Astrocyte (in vitro differentiated cells and primary cell): Measurements from ENCODE around the gene ZNF668.
"Not testable (repeated sequence)": the region's sequence is repeated elsewhere in the genome, so short reads cannot be mapped to it uniquely, and the experiment has no call there.

Source experiments
- EZH2 ChIP-seq: IDR thresholded peaks from 2 replicates; pipeline ENCODE4 v1.6.1; 2012; ENCODE audit warnings: mild to moderate bottlenecking, low read length, inconsistent platforms; ENCODE audit not compliant: insufficient read depth
- TF ChIP-seq, protein P1 (sequence below): IDR thresholded peaks from 2 replicates; pipeline ENCODE4 v1.5.1; 2011; ENCODE audit warnings: low read depth, mild to moderate bottlenecking, inconsistent platforms, low read length, moderate library complexity; ENCODE audit not compliant: insufficient read depth

DNA sequence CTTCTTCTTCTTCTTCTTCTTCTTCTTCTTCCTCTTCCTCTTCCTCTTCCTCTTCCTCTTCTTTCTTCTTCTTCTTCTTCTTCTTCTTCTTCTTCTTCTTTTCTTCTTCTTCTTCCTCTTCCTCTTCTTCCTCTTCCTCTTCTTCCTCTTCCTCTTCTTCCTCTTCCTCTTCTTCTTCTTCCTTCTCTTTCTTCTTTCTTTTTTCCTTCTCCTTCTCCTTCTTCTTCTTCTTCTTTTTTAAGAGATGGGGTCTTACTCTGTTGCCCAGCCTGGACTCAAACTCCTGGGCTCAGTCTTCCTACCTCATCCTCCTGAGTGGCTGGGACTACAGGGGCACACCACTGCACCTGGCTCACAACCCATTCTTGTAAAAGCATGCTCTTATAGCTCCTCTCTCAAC lies 60.7 kb downstream of the ZNF668 start:
- TF ChIP-seq, protein P1, sequence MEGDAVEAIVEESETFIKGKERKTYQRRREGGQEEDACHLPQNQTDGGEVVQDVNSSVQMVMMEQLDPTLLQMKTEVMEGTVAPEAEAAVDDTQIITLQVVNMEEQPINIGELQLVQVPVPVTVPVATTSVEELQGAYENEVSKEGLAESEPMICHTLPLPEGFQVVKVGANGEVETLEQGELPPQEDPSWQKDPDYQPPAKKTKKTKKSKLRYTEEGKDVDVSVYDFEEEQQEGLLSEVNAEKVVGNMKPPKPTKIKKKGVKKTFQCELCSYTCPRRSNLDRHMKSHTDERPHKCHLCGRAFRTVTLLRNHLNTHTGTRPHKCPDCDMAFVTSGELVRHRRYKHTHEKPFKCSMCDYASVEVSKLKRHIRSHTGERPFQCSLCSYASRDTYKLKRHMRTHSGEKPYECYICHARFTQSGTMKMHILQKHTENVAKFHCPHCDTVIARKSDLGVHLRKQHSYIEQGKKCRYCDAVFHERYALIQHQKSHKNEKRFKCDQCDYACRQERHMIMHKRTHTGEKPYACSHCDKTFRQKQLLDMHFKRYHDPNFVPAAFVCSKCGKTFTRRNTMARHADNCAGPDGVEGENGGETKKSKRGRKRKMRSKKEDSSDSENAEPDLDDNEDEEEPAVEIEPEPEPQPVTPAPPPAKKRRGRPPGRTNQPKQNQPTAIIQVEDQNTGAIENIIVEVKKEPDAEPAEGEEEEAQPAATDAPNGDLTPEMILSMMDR = not testable (repeated sequence)
- TF ChIP-seq EZH2 = not testable (repeated sequence)
